ENCODE results near the gene PJA2. TPM values are rescaled to one million over a fixed set of nuclear protein-coding genes. Genes with fewer than 3 reads are reported as not detected.

The PJA2 gene
- total and polyA plus RNA-seq, 2 of the 8 experiments (the other 6 are each of a cell fraction or from before 2014, with no cell fraction given) = 15.3 to 47.7 TPM

GRCh38 chr5:109310315-109310714 lies 99.5 kb downstream of the PJA2 start (continued):
- TF ChIP-seq CHD7 (IDR thresholded peaks at IDR 0.05; ENCODE audit: insufficient replicate concordance, low read length) (no peak), SP4 (IDR thresholded peaks at IDR 0.05; ENCODE audit: low read length) (no peak), BCL11A (IDR thresholded peaks at IDR 0.05; ENCODE audit: low read depth in 2 of 2, low read length in 2 of 2) (no peak), POLR2AphosphoS5 (IDR thresholded peaks at IDR 0.05; ENCODE audit: low read depth, low read length) (no peak), RNF2 (IDR thresholded peaks at IDR 0.05; ENCODE audit: borderline replicate concordance, low read depth, low read length, missing control alignments, poor library complexity, severe bottlenecking) (no peak), CTCF (IDR thresholded peaks at IDR 0.05; ENCODE audit: control extremely low read depth in 1 of 3, insufficient read depth in 1 of 3, low read depth in 1 of 3, low read length in 3 of 3) (no peak), SIN3A (conservative IDR thresholded peaks at IDR 0.05 in 1 of 2, IDR thresholded peaks at IDR 0.05 in 1 of 2; ENCODE audit: low read depth in 1 of 2, low read length in 2 of 2) (no peak), KDM4A (IDR thresholded peaks at IDR 0.05; ENCODE audit: low read depth, low read length, severe bottlenecking) (no peak)

Measured in H1 (cell line).